Smooth muscle cell (in vitro differentiated cells): ENCODE data around the gene EPHA3. TPM values are rescaled to one million over a fixed set of nuclear protein-coding genes. Genes with fewer than 3 reads are reported as not detected.

Source experiments
- DNase-seq: peaks from one replicate; lab custom pipeline; 2025; ENCODE audit not compliant: unreplicated experiment; lab: John Stamatoyannopoulos, UW
- H2AFZ ChIP-seq: fragments of 200-600 bp; sonication (generic); 2 replicates; pipeline ENCODE4 v1.6.0; 2016; ENCODE audit warnings: antibody characterized with exemption, low read depth, mild to moderate bottlenecking
- H3F3A ChIP-seq: fragments of 200-600 bp; sonication (generic); 2 replicates; pipeline ENCODE4 v1.6.0; 2017; ENCODE audit warnings: antibody characterized with exemption, low read depth
- H3K27ac ChIP-seq: fragments of 200-600 bp; sonication (generic); 2 replicates; pipeline ENCODE4 v1.5.1; 2016; ENCODE audit warnings: low read depth, mild to moderate bottlenecking
- H3K27me3 ChIP-seq: fragments of 200-600 bp; sonication (generic); 2 replicates; pipeline ENCODE4 v1.6.1; 2016; ENCODE audit warnings: low read depth, mild to moderate bottlenecking
- H3K36me3 ChIP-seq: fragments of 200-600 bp; sonication (generic); 2 replicates; pipeline ENCODE4 v1.5.1; 2016; ENCODE audit warnings: low read depth
- H3K4me1 ChIP-seq: fragments of 200-600 bp; sonication (generic); 2 replicates; pipeline ENCODE4 v1.5.1; 2016; ENCODE audit warnings: low read depth
- H3K4me2 ChIP-seq: fragments of 200-600 bp; sonication (generic); 2 replicates; pipeline ENCODE4 v1.6.0; 2016; ENCODE audit warnings: mild to moderate bottlenecking
- H3K4me3 ChIP-seq: fragments of 200-600 bp; sonication (generic); 2 replicates; pipeline ENCODE4 v1.5.1; 2016; ENCODE audit warnings: mild to moderate bottlenecking
- H3K79me2 ChIP-seq: fragments of 200-600 bp; sonication (generic); 2 replicates; pipeline ENCODE4 v1.6.0; 2016; ENCODE audit warnings: low read depth, mild to moderate bottlenecking
- H3K9ac ChIP-seq: fragments of 200-600 bp; sonication (generic); 2 replicates; pipeline ENCODE4 v1.6.0; 2016; ENCODE audit warnings: low read depth
- H3K9me3 ChIP-seq: fragments of 200-600 bp; sonication (generic); replicated peaks from 2 replicates; pipeline ENCODE4 v1.5.1; 2016; ENCODE audit warnings: low read depth
- H4K20me1 ChIP-seq: fragments of 200-600 bp; sonication (generic); 2 replicates; pipeline ENCODE4 v1.6.0; 2016; ENCODE audit warnings: low read depth
- CTCF ChIP-seq: fragments of 200-600 bp; sonication (generic); IDR thresholded peaks from 2 replicates; pipeline ENCODE4 v1.5.1; 2017; ENCODE audit warnings: borderline replicate concordance, mild to moderate bottlenecking, antibody characterized with exemption; ENCODE audit not compliant: insufficient read depth, poor library complexity, severe bottlenecking
- WGBS: methylation state at CpG from one replicate; pipeline ENCODE4 v1.1.7; 2016; ENCODE audit warnings: low lambda C conversion rate; 5-methylcytosine and 5-hydroxymethylcytosine counted together
- polyA plus RNA-seq: library from polyadenylated mRNA; unstranded; fragments of >200 nt; fragmentation: Nextera tagmentation; extraction: Ambion mirVana; gene quantifications from 2 replicates; pipeline ENCODE4 v1.2.1, GENCODE V29; 2016
- total RNA-seq: library from RNA; depleted of rRNA; stranded (reverse); fragments of >200 nt; gene quantifications from 2 replicates; pipeline ENCODE4 v1.2.3, GENCODE V29; 2014

Gene EPHA3
- total and polyA plus RNA-seq, 2 experiments from 2014 or later = 0.62 to 1.7 TPM

GRCh38 chr3:89353465-89353864 lies 246.0 kb downstream of the EPHA3 start:
- no peaks in the 10 kb centered on the region for H3K9me3 ChIP-seq
- H3K9ac ChIP-seq = no peak overlapping the region
- no peaks in the 10 kb centered on the region for H3K79me2 ChIP-seq
- no peaks in the 10 kb centered on the region for H3K4me1 ChIP-seq
- no peaks in the 10 kb centered on the region for H3K36me3 ChIP-seq
- H2AFZ ChIP-seq = no peak overlapping the region
- no peaks in the 10 kb centered on the region for H3F3A ChIP-seq
- TF ChIP-seq CTCF = no peak
- no peaks in the 10 kb centered on the region for H4K20me1 ChIP-seq
- DNase-seq = no peak
- H3K4me3 ChIP-seq = no peak overlapping the region
- no peaks in the 10 kb centered on the region for H3K27me3 ChIP-seq
- H3K27ac ChIP-seq = no peak overlapping the region
- H3K4me2 ChIP-seq = no peak overlapping the region
- WGBS = 54% methylated on average over 2 of the region's 2 CpGs

- H3K79me2 ChIP-seq = no peaks in the 10 kb centered on the region
- no peaks in the 10 kb centered on the region for H3F3A ChIP-seq
- DNase-seq = no peak
- no peak overlapping the region for H3K4me3 ChIP-seq
- H4K20me1 ChIP-seq = no peaks in the 10 kb centered on the region
- no peaks in the 10 kb centered on the region for H3K36me3 ChIP-seq
- no peaks in the 10 kb centered on the region for H3K9me3 ChIP-seq
- no peak overlapping the region for H3K4me2 ChIP-seq
- no peak overlapping the region for H3K9ac ChIP-seq
- H2AFZ ChIP-seq = no peak overlapping the region
- no peaks in the 10 kb centered on the region for H3K4me1 ChIP-seq
- no peaks in the 10 kb centered on the region for H3K27me3 ChIP-seq
- TF ChIP-seq CTCF = no peak
- no peak overlapping the region for H3K27ac ChIP-seq
These were observed 250.9 kb downstream of the EPHA3 start for GRCh38 chr3:89358281-89358680.

GRCh38 chr3:89360156-89360555 lies 252.7 kb downstream of the EPHA3 start:
- Histone ChIP-seq H3K27ac (no peak overlapping the region), H3K9me3 (no peaks in the 10 kb centered on the region), H3K9ac (no peak overlapping the region), H3K27me3 (no peaks in the 10 kb centered on the region), H3K79me2 (no peaks in the 10 kb centered on the region), H3K36me3 (no peaks in the 10 kb centered on the region), H2AFZ (no peak overlapping the region), H3K4me1 (no peaks in the 10 kb centered on the region), H3K4me3 (no peak overlapping the region), H3K4me2 (no peak overlapping the region), H3F3A (no peaks in the 10 kb centered on the region), H4K20me1 (no peaks in the 10 kb centered on the region)
- WGBS = 100% methylated on average over 1 of the region's 1 CpG
- TF ChIP-seq CTCF = no peak
- DNase-seq = no peak

GRCh38 chr3:89362496-89362895 lies 255.1 kb downstream of the EPHA3 start:
- Histone ChIP-seq H3K9ac (no peak overlapping the region), H3K4me1 (no peaks in the 10 kb centered on the region), H4K20me1 (no peaks in the 10 kb centered on the region), H2AFZ (no peak overlapping the region), H3K79me2 (no peaks in the 10 kb centered on the region), H3F3A (no peaks in the 10 kb centered on the region), H3K27me3 (no peaks in the 10 kb centered on the region), H3K36me3 (no peaks in the 10 kb centered on the region), H3K9me3 (no peaks in the 10 kb centered on the region), H3K27ac (no peak overlapping the region), H3K4me3 (no peak overlapping the region), H3K4me2 (no peak overlapping the region)
- DNase-seq = no peak
- WGBS = 54% methylated on average over 1 of the region's 1 CpG
- no peak for TF ChIP-seq CTCF
